IPS-20b (cell line): ENCODE data around the gene LDLRAP1.
A peak's percentile ranks its signal among the peaks of the same experiment; 100 is the strongest.

Experiments
- H3K27ac ChIP-seq: one replicate; pipeline ENCODE4 v1.5.1; 2013; ENCODE audit warnings: low read length
- H3K27me3 ChIP-seq: 2 replicates; pipeline ENCODE4 v1.6.1; 2013; ENCODE audit warnings: mild to moderate bottlenecking, low read length, inconsistent platforms; ENCODE audit not compliant: insufficient read depth
- H3K36me3 ChIP-seq: 2 replicates; pipeline ENCODE4 v1.6.1; 2013; ENCODE audit warnings: low read depth, mild to moderate bottlenecking, inconsistent platforms, low read length, moderate library complexity; ENCODE audit not compliant: insufficient read depth
- H3K4me1 ChIP-seq: 2 replicates; pipeline ENCODE4 v1.6.1; 2013; ENCODE audit warnings: mild to moderate bottlenecking, control low read depth, inconsistent platforms, low read length, moderate library complexity; ENCODE audit not compliant: insufficient read depth
- H3K4me3 ChIP-seq: 2 replicates; pipeline ENCODE4 v1.5.1; 2013; ENCODE audit warnings: mild to moderate bottlenecking, low read length, inconsistent platforms
- H3K9ac ChIP-seq: 2 replicates; pipeline ENCODE4 v1.6.1; 2013; ENCODE audit warnings: low read depth, mild to moderate bottlenecking, inconsistent platforms, low read length, moderate library complexity
- H3K9me3 ChIP-seq: 2 replicates; pipeline ENCODE4 v1.6.1; 2013; ENCODE audit warnings: mild to moderate bottlenecking, low read depth, low read length, inconsistent platforms; ENCODE audit not compliant: insufficient read depth

The LDLRAP1 gene

GRCh38 chr1:25617625-25618432 lies 74.4 kb downstream of the LDLRAP1 start:
- Histone ChIP-seq H3K36me3 (no peaks in the 10 kb centered on the region), H3K4me1 (peaks cover 11% of the 10 kb centered on the region), H3K9ac (no peak overlapping the region), H3K27me3 (peaks cover 49% of the 10 kb centered on the region), H3K4me3 (peak overlapping the region; percentile 67; the same call in 1 of the 2 replicates), H3K9me3 (no peaks in the 10 kb centered on the region), H3K27ac (no peak overlapping the region)

GRCh38 chr1:25618433-25618808 lies 75.0 kb downstream of the LDLRAP1 start:
- H3K36me3 ChIP-seq: no peaks in the 10 kb centered on the region
- H3K27me3 ChIP-seq: peaks cover 44% of the 10 kb centered on the region
- peaks cover 11% of the 10 kb centered on the region for H3K4me1 ChIP-seq
- H3K4me3 ChIP-seq: peak overlapping the region; percentile 67; the same call in 1 of the 2 replicates
- no peaks in the 10 kb centered on the region for H3K9me3 ChIP-seq
- no peak overlapping the region for H3K27ac ChIP-seq
- no peak overlapping the region for H3K9ac ChIP-seq
